GM23248 (cell line): ENCODE measurements around the gene PPT1. TPM values are rescaled to one million over a fixed set of nuclear protein-coding genes. Genes with fewer than 3 reads are reported as not detected.

Experiments used
- DNase-seq: peaks from one replicate; pipeline ENCODE4 v3.0.0-alpha.2; 2015
- H2AFZ ChIP-seq: fragments of 200-600 bp; sonication (generic); 2 replicates; pipeline ENCODE4 v1.6.1; 2016; ENCODE audit warnings: antibody characterized with exemption
- H3F3A ChIP-seq: fragments of 200-600 bp; sonication (generic); 2 replicates; pipeline ENCODE4 v1.6.1; 2016; ENCODE audit warnings: mild to moderate bottlenecking, antibody characterized with exemption, mixed run types; ENCODE audit not compliant: insufficient read depth
- H3K27ac ChIP-seq: fragments of 200-600 bp; sonication (generic); 2 replicates; pipeline ENCODE4 v1.5.1; 2016; ENCODE audit warnings: mild to moderate bottlenecking
- H3K27me3 ChIP-seq: fragments of 200-600 bp; sonication (generic); replicated peaks from 2 replicates; pipeline ENCODE4 v1.6.1; 2016; ENCODE audit warnings: mild to moderate bottlenecking; ENCODE audit not compliant: insufficient read depth
- H3K36me3 ChIP-seq: fragments of 200-600 bp; sonication (generic); 2 replicates; pipeline ENCODE4 v1.6.1; 2016; ENCODE audit warnings: low read depth, mild to moderate bottlenecking
- H3K4me1 ChIP-seq: fragments of 200-600 bp; sonication (generic); 2 replicates; pipeline ENCODE4 v1.6.1; 2016; ENCODE audit warnings: mild to moderate bottlenecking; ENCODE audit not compliant: insufficient read depth
- H3K4me2 ChIP-seq: fragments of 200-600 bp; sonication (generic); one replicate; pipeline ENCODE4 v1.6.1; 2016; ENCODE audit warnings: mild to moderate bottlenecking; ENCODE audit not compliant: unreplicated experiment
- H3K4me3 ChIP-seq: fragments of 200-600 bp; sonication (generic); 2 replicates; pipeline ENCODE4 v1.5.1; 2016; ENCODE audit warnings: mild to moderate bottlenecking
- H3K79me2 ChIP-seq: fragments of 200-600 bp; sonication (generic); 2 replicates; pipeline ENCODE4 v1.6.1; 2016; ENCODE audit warnings: mild to moderate bottlenecking; ENCODE audit not compliant: insufficient read depth
- H3K9ac ChIP-seq: fragments of 200-600 bp; sonication (generic); 2 replicates; pipeline ENCODE4 v1.6.1; 2016; ENCODE audit warnings: mild to moderate bottlenecking
- H3K9me2 ChIP-seq: fragments of 200-600 bp; sonication (generic); 2 replicates; pipeline ENCODE4 v1.6.1; 2016; ENCODE audit warnings: mixed run types, mild to moderate bottlenecking, moderate library complexity; ENCODE audit not compliant: insufficient read depth
- H3K9me3 ChIP-seq: fragments of 200-600 bp; sonication (generic); one replicate; pipeline ENCODE4 v1.6.1; 2017; ENCODE audit warnings: low read depth
- H4K20me1 ChIP-seq: fragments of 200-600 bp; sonication (generic); 2 replicates; pipeline ENCODE4 v1.6.0; 2016; ENCODE audit not compliant: insufficient read depth
- EZH2 ChIP-seq: fragments of 200-600 bp; sonication (generic); IDR thresholded peaks from 2 replicates; pipeline ENCODE4 v1.6.1; 2018; ENCODE audit warnings: antibody characterized with exemption, mild to moderate bottlenecking; ENCODE audit not compliant: insufficient read depth, poor library complexity, severe bottlenecking
- EZH2phosphoT487 ChIP-seq: fragments of 200-600 bp; sonication (generic); IDR thresholded peaks from 2 replicates; pipeline ENCODE4 v1.6.1; 2018; ENCODE audit warnings: antibody characterized with exemption, moderate library complexity, mild to moderate bottlenecking, low read depth; ENCODE audit not compliant: insufficient read depth
- WGBS, 2 experiments: methylation state at CpG; one replicate each; pipeline ENCODE4 v1.1.6; 2015 to 2017; ENCODE audit warnings: low lambda C conversion rate in 2 of 2, low coverage in 1 of 2; ENCODE audit errors: missing lambda C conversion rate in 2 of 2; 5-methylcytosine and 5-hydroxymethylcytosine counted together
- in situ Hi-C: fragments of 300-500 bp; cut with MboI; formaldehyde crosslinking; loops from 2 replicates; pipeline ENCODE4 v1.15.0; 2020
- polyA plus RNA-seq: library from polyadenylated mRNA; unstranded; fragments of >200 nt; fragmentation: Nextera tagmentation; extraction: Ambion mirVana; gene quantifications from 2 replicates; pipeline ENCODE4 v1.2.1, GENCODE V29; 2016
- total RNA-seq: library from RNA; depleted of rRNA; stranded (reverse); fragments of >200 nt; shearing (Covaris generic); gene quantifications from 2 replicates; pipeline ENCODE4 v1.2.3, GENCODE V29; 2014

The PPT1 gene
- total and polyA plus RNA-seq, 2 experiments from 2014 or later: 38.3 to 54.0 TPM

DNA sequence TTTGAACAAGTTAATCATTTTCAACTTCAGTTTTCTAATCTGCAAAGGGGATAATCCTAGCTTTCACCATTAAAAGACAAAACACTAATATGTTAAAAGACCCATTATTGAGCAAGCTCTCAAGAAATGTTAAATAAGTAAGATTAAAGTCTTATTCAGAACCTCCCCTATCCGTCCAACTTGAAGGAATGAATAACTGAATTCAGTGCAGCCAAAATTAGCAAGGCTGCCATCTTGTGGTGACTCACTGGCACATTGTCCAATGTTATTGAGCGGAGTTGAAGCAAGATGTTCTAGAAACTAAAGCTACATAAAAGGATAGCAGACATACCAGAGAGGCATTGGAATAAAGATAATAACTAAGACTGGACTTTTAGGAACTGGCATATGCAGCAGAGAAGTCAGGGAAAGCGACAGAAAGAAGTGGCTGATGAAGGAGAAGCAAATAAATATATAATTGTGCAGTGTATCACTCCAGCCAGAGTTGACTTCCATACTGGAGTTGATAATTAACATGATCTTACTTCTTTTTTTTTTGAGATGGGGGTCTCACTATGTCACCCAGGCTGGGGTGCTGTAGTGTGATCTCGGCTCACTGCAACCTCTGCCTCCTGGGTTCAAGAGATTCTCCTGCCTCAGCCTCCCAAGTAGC lies 64.7 kb downstream of the PPT1 start:
- in situ Hi-C loops: loop anchor here (10.0 kb wide), 1 partner anchor 108 kb away; no protein-coding TSS in a partner anchor
- peak; percentile 81 for DNase-seq
- Histone ChIP-seq H3K27ac (no peak overlapping the region), H3K4me1 (peaks cover 22% of the 10 kb centered on the region), H3K79me2 (no peaks in the 10 kb centered on the region), H3K9me3 (no peaks in the 10 kb centered on the region), H3F3A (peaks cover 22% of the 10 kb centered on the region), H3K36me3 (no peaks in the 10 kb centered on the region), H4K20me1 (no peaks in the 10 kb centered on the region), H3K27me3 (no peaks in the 10 kb centered on the region), H2AFZ (peak overlapping the region; percentile 24; the same call in 1 of the 2 replicates), H3K9ac (no peak overlapping the region), H3K9me2 (no peaks in the 10 kb centered on the region), H3K4me2 (no peak overlapping the region), H3K4me3 (no peak overlapping the region)
- 17 to 19% methylated on average over 4 of the region's 4 CpGs for WGBS, 2 experiments
- no peak for TF ChIP-seq EZH2phosphoT487
- no peak for TF ChIP-seq EZH2

DNA sequence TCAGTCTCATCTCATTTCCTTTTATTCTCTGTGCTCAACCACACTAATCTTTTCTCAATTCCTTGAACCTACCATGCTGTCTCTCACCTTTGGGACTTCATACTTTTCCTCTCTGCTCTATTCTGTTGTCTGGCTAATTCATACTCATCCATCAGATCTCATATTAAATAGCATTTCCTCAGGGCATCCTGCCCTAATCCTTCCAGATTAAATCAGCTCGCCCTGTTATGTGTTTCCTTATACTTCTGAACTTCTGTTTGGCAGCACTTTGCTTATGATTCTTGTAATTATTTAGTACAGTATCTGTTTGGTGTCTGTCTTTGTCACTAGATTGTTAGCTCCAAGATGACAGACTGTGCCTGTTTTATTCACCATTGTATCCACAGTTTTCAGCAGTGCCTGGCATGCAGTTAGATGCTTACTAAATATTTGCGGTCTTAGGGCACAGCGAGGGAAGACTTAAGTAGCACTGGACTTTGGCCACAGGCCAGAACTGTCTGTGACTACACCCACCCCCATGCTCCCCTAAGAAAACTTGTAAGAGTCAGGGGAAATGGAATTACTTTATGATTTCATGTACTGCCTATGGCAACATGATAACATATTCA lies 66.4 kb downstream of the PPT1 start:
- Histone ChIP-seq H3K4me2 (no peak overlapping the region), H3K4me3 (no peak overlapping the region), H3K27ac (no peak overlapping the region), H4K20me1 (no peaks in the 10 kb centered on the region), H3K36me3 (no peaks in the 10 kb centered on the region), H2AFZ (no peak overlapping the region), H3K27me3 (no peaks in the 10 kb centered on the region), H3K79me2 (no peaks in the 10 kb centered on the region), H3K9me2 (no peaks in the 10 kb centered on the region), H3K9me3 (no peaks in the 10 kb centered on the region), H3K9ac (no peak overlapping the region), H3F3A (peaks cover 8% of the 10 kb centered on the region; the same call in 1 of the 2 replicates), H3K4me1 (peaks cover 8% of the 10 kb centered on the region; the same call in 1 of the 2 replicates)
- WGBS, 2 experiments: 67 to 69% methylated on average over 3 of the region's 3 CpGs
- DNase-seq: peak; percentile 60
- TF ChIP-seq EZH2phosphoT487 (no peak), EZH2 (no peak)
- in situ Hi-C loops: loop anchor here (10.0 kb wide), 1 partner anchor 106 kb away; no protein-coding TSS in a partner anchor

DNA sequence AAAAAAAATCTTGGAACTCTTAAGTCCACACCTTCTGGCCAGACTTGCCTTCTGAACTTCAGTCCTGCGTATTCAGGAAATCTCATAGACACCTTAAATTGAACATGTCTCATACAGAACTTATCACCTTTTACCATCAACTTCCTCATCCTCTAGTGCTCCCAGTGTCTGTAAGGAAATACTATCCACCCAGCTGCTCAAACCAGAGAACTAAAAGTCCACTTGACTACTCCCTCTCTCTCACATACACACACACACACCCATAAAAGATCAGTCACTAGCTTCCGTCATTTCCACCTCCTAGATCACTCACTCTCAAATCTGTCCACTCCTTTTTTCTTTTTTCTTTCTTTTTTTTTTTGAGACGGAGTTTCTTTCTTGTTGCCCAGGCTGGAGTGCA lies 67.4 kb downstream of the PPT1 start:
- no peaks in the 10 kb centered on the region for H3K9me3 ChIP-seq
- no peaks in the 10 kb centered on the region for H3K27me3 ChIP-seq
- in situ Hi-C loops: loop anchor here (10.0 kb wide), 1 partner anchor 105 kb away; no protein-coding TSS in a partner anchor
- H3K4me2 ChIP-seq: no peak overlapping the region
- no peaks in the 10 kb centered on the region for H3K36me3 ChIP-seq
- no peaks in the 10 kb centered on the region for H4K20me1 ChIP-seq
- H3K4me3 ChIP-seq: no peak overlapping the region
- no peaks in the 10 kb centered on the region for H3K9me2 ChIP-seq
- H3K4me1 ChIP-seq: peaks cover 8% of the 10 kb centered on the region; the same call in 1 of the 2 replicates
- H2AFZ ChIP-seq: no peak overlapping the region
- H3K79me2 ChIP-seq: no peaks in the 10 kb centered on the region
- H3K27ac ChIP-seq: no peak overlapping the region
- H3F3A ChIP-seq: peaks cover 8% of the 10 kb centered on the region; the same call in 1 of the 2 replicates
- no peak overlapping the region for H3K9ac ChIP-seq
- no peak for DNase-seq
- TF ChIP-seq EZH2phosphoT487 (no peak), EZH2 (no peak)
- WGBS, 2 experiments: 77 to 84% methylated on average over 2 to 3 of the region's 3 CpGs

DNA sequence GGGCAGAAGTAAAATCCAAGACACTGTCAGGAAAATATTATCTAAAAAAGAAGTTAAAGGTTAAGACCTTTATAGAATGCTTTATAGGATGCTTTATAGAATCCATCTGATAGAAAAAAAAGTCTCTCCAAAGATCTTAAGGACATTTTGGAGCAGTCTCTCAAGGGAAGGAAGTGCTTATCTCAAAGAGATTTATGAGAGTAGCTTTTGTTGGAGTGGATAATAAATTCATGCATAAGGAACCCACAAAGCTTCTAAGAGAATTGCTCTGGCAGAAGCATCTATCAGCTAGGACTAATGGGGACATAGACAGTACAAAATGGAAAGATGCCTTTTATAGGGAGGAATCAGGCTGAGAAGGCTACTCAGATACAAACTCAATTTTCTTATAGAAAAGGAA lies 69.4 kb downstream of the PPT1 start:
- Histone ChIP-seq H3K27ac (no peak overlapping the region), H3K27me3 (no peaks in the 10 kb centered on the region), H4K20me1 (no peaks in the 10 kb centered on the region), H3K36me3 (no peaks in the 10 kb centered on the region), H3F3A (peaks cover 8% of the 10 kb centered on the region; the same call in 1 of the 2 replicates), H3K9me3 (no peaks in the 10 kb centered on the region), H3K4me1 (peaks cover 8% of the 10 kb centered on the region; the same call in 1 of the 2 replicates), H3K79me2 (no peaks in the 10 kb centered on the region), H3K9me2 (no peaks in the 10 kb centered on the region), H2AFZ (no peak overlapping the region), H3K4me3 (no peak overlapping the region), H3K4me2 (no peak overlapping the region), H3K9ac (no peak overlapping the region)
- DNase-seq: no peak
- TF ChIP-seq EZH2 (no peak), EZH2phosphoT487 (no peak)
- in situ Hi-C loops: no loop called here
